GM12864 (cell line): ENCODE data around the gene ST6GALNAC1.

Experiments used
- DNase-seq: peaks from one replicate; pipeline ENCODE4 v3.0.0-alpha.2; 2011; ENCODE audit warnings: low read depth
- H3K4me3 ChIP-seq: 2 replicates; pipeline ENCODE4 v1.5.1; 2011; ENCODE audit warnings: mild to moderate bottlenecking, low read depth, low read length, control low read depth
- TF ChIP-seq, protein P1 (sequence below): IDR thresholded peaks from 2 replicates; pipeline ENCODE4 v1.5.1; 2011; ENCODE audit warnings: low read depth, mild to moderate bottlenecking, moderate library complexity, low read length, control low read depth, inconsistent platforms; ENCODE audit errors: missing control alignments

ST6GALNAC1 gene

GRCh38 chr17:76682296-76682695 lies 38.7 kb upstream of the ST6GALNAC1 start:
- no peak overlapping the region for H3K4me3 ChIP-seq
- TF ChIP-seq, protein P1, sequence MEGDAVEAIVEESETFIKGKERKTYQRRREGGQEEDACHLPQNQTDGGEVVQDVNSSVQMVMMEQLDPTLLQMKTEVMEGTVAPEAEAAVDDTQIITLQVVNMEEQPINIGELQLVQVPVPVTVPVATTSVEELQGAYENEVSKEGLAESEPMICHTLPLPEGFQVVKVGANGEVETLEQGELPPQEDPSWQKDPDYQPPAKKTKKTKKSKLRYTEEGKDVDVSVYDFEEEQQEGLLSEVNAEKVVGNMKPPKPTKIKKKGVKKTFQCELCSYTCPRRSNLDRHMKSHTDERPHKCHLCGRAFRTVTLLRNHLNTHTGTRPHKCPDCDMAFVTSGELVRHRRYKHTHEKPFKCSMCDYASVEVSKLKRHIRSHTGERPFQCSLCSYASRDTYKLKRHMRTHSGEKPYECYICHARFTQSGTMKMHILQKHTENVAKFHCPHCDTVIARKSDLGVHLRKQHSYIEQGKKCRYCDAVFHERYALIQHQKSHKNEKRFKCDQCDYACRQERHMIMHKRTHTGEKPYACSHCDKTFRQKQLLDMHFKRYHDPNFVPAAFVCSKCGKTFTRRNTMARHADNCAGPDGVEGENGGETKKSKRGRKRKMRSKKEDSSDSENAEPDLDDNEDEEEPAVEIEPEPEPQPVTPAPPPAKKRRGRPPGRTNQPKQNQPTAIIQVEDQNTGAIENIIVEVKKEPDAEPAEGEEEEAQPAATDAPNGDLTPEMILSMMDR: no peak
- DNase-seq: no peak

DNA sequence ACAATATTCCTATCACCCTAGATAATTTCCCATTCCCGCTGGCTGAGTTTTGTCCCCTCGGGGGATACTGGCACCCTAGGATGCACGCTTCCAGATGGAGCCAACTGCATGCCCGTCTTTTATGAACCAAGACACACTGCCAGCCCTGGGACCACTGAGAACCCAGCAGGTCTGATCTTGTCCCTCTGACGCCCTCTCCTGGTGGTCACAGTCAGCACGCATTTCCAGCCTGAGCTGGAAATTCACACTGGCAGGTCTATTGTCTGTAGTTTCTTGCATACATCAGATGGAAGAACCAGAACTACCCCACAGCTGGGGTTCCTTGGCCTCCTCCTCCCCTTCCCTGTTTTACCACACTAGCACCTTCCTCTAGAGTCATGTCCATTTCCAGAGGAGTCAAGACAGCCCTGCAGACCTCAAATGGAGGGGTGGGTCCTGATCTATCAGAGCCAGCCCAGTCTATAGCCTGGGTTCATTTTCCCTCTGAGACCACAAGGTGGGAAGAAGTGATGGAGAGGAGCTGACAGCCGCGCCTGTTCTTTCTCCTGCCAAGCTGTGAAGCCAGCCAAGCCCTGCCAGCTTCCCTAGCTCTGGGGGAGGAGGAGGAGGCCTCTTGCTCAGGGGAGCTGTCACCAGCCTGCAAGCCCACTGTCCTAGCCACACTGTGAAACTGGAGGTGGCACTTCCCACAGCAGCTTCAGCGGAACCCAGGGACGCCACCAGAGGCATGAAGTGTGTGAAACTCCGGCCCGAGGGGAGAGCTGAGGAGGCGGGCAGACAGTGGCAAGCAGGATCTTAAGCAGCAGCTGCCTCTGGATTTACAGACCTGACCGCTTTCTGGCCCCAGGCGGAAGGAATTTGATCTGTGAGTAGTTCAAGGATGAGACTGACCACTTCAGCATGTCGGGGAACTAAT lies 37.9 kb upstream of the ST6GALNAC1 start:
- no peak overlapping the region for H3K4me3 ChIP-seq
- no peak for DNase-seq
- TF ChIP-seq, protein P1: peak; percentile 88

DNA sequence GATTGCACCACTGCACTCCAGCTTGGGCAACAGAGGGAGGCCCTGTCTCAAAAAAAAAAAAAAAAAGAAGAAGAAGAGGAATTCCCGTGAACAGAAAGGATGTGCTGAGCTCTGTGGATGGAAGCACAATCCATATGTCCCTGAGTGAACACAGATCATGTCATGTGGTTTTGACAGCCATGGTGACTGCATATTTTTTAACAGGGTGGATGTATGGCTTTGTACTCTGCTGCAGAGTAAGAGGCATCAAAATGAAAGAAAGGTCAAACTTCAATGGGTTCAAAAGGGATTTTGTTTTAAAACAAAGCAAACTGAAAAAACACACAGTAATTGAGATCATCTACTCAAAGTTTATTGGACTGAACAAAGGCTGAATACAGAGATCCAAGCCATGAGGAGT lies 35.7 kb upstream of the ST6GALNAC1 start:
- TF ChIP-seq, protein P1: no peak

DNA sequence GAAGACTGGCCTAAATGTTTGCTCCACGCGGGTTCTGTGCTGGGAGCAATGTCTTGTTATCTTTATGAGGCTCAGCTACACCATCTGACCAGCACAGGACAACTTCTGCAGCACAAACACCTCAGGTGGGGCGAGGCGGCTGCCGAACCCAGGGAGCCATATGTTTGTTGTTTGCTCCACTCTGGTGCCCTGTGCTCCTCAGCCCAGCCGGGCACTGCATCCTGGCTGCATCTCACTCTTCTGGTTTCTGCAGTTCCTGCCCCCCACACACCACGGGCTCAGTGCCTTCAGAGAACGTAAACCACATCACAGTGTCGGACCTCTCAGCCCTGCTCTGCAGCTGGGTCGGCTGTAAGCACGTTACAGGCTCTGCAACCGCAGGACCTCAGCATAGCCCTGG lies 34.8 kb upstream of the ST6GALNAC1 start:
- H3K4me3 ChIP-seq: no peak overlapping the region
- TF ChIP-seq, protein P1: no peak
- no peak for DNase-seq

More for the DNA sequence above, 35.7 kb upstream of the ST6GALNAC1 start:
- no peak for DNase-seq
- no peak overlapping the region for H3K4me3 ChIP-seq

DNA sequence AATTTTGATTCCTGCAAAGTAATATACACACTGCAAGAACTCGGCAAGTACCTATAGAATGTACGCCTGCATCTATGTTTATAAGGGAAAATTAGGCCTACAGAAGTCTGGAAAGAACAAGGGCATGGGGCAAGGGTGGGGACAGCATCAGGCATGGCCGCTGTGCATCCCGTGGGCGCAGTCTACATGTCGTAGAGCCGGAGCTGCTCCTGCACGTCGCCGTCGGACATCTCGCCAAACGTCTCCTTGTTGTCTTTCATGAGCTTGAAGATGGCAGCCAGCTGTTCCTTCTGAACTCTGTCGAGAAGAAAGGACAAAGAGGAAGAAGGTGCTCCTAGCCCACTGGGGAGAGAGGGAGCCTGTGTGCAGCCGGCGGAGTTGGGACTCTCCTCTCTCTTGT lies 33.8 kb upstream of the ST6GALNAC1 start:
- no peak for DNase-seq

GRCh38 chr17:76676629-76677028 lies 33.1 kb upstream of the ST6GALNAC1 start:
- TF ChIP-seq, protein P1: no peak
- H3K4me3 ChIP-seq: no peak overlapping the region
- DNase-seq: no peak

More for the DNA sequence above, 33.8 kb upstream of the ST6GALNAC1 start:
- TF ChIP-seq, protein P1: no peak
- H3K4me3 ChIP-seq: no peak overlapping the region
